Mesothelial cell of epicardium (in vitro differentiated cells): ENCODE measurements around the gene ADGRV1. TPM values are rescaled to one million over a fixed set of nuclear protein-coding genes. Genes with fewer than 3 reads are reported as not detected.

Source experiments
- DNase-seq, 2 experiments: peaks; one replicate each; pipeline ENCODE4 v3.0.0; 2021; ENCODE audit warnings: low spot score in 2 of 2; ENCODE audit not compliant: unreplicated experiment in 2 of 2
- H3K27ac Mint-ChIP-seq: 2 replicates; pipeline ENCODE4 v1.8.0; 2021; ENCODE audit warnings: mixed read lengths
- H3K27me3 Mint-ChIP-seq: 2 replicates; pipeline ENCODE4 v1.8.0; 2021; ENCODE audit warnings: low read depth, mixed read lengths
- H3K36me3 Mint-ChIP-seq: 2 replicates; pipeline ENCODE4 v1.8.0; 2021; ENCODE audit warnings: mixed read lengths
- H3K4me1 Mint-ChIP-seq: 2 replicates; pipeline ENCODE4 v1.8.0; 2021; ENCODE audit warnings: mixed read lengths
- H3K4me3 Mint-ChIP-seq: 2 replicates; pipeline ENCODE4 v1.8.0; 2021; ENCODE audit warnings: mild to moderate bottlenecking, moderate library complexity, mixed read lengths
- H3K9me3 Mint-ChIP-seq: 2 replicates; pipeline ENCODE4 v1.8.0; 2021; ENCODE audit warnings: mixed read lengths
- CTCF ChIP-seq: fragments of 200-600 bp; sonication (generic); IDR thresholded peaks from one replicate; pipeline ENCODE4 v1.5.0; 2021; ENCODE audit warnings: antibody characterized with exemption; ENCODE audit not compliant: unreplicated experiment
- total RNA-seq: library from RNA; stranded (reverse); gene quantifications from 3 replicates; pipeline ENCODE4 v1.2.1, GENCODE V29; 2021

ADGRV1 gene
- total RNA-seq, 1 donor from 2014 or later = 25.4 TPM

GRCh38 chr5:90873033-90873517 lies 314.5 kb downstream of the ADGRV1 start:
- H3K27me3 Mint-ChIP-seq = no peaks in the 10 kb centered on the region
- no peak for DNase-seq

GRCh38 chr5:90874066-90874465 lies 315.5 kb downstream of the ADGRV1 start:
- Mint-ChIP-seq H3K27me3 (no peaks in the 10 kb centered on the region), H3K9me3 (no peaks in the 10 kb centered on the region), H3K27ac (no peak overlapping the region), H3K4me3 (no peak overlapping the region), H3K4me1 (peaks cover 23% of the 10 kb centered on the region), H3K36me3 (no peaks in the 10 kb centered on the region)
- DNase-seq = no peak
- no peak for TF ChIP-seq CTCF

More at GRCh38 chr5:90873033-90873517, 314.5 kb downstream of the ADGRV1 start:
- Mint-ChIP-seq H3K4me3 (no peak overlapping the region), H3K27ac (no peak overlapping the region), H3K4me1 (peaks cover 25% of the 10 kb centered on the region), H3K36me3 (no peaks in the 10 kb centered on the region), H3K9me3 (no peaks in the 10 kb centered on the region)
- no peak for TF ChIP-seq CTCF

- Mint-ChIP-seq H3K36me3 (no peaks in the 10 kb centered on the region), H3K4me3 (no peak overlapping the region), H3K4me1 (peaks cover 19% of the 10 kb centered on the region), H3K27ac (no peak overlapping the region), H3K27me3 (no peaks in the 10 kb centered on the region), H3K9me3 (no peaks in the 10 kb centered on the region)
- no peak for TF ChIP-seq CTCF
- no peak for DNase-seq
These were observed 316.9 kb downstream of the ADGRV1 start for GRCh38 chr5:90875456-90875855.

- H3K9me3 Mint-ChIP-seq = no peaks in the 10 kb centered on the region
- no peak for TF ChIP-seq CTCF
- no peaks in the 10 kb centered on the region for H3K27me3 Mint-ChIP-seq
- no peak for DNase-seq
- no peak overlapping the region for H3K4me3 Mint-ChIP-seq
- H3K36me3 Mint-ChIP-seq = no peaks in the 10 kb centered on the region
- H3K27ac Mint-ChIP-seq = no peak overlapping the region
- peaks cover 19% of the 10 kb centered on the region for H3K4me1 Mint-ChIP-seq
These were observed 317.8 kb downstream of the ADGRV1 start for GRCh38 chr5:90876366-90876765.

GRCh38 chr5:90877049-90877448 lies 318.5 kb downstream of the ADGRV1 start:
- TF ChIP-seq CTCF = no peak
- Mint-ChIP-seq H3K9me3 (no peaks in the 10 kb centered on the region), H3K27me3 (no peaks in the 10 kb centered on the region), H3K4me1 (peaks cover 19% of the 10 kb centered on the region), H3K36me3 (no peaks in the 10 kb centered on the region), H3K27ac (no peak overlapping the region), H3K4me3 (no peak overlapping the region)
- no peak for DNase-seq

- Mint-ChIP-seq H3K36me3 (no peaks in the 10 kb centered on the region), H3K27ac (no peak overlapping the region), H3K4me1 (peaks cover 19% of the 10 kb centered on the region), H3K4me3 (no peak overlapping the region), H3K27me3 (no peaks in the 10 kb centered on the region), H3K9me3 (no peaks in the 10 kb centered on the region)
- DNase-seq = no peak
- TF ChIP-seq CTCF = no peak
These were observed 319.5 kb downstream of the ADGRV1 start for GRCh38 chr5:90878081-90878480.
